ENCODE measurements around the gene CBX8. TPM values are rescaled to one million over a fixed set of nuclear protein-coding genes. Genes with fewer than 3 reads are reported as not detected.
A peak's percentile ranks its signal among the peaks of the same experiment; 100 is the strongest.

CBX8 gene
- total RNA-seq, 1 donor from 2014 or later: 2.7 TPM

GRCh38 chr17:79819534-79820276 is 22.8 kb upstream of the CBX8 start:
- no peak for DNase-seq

DNA sequence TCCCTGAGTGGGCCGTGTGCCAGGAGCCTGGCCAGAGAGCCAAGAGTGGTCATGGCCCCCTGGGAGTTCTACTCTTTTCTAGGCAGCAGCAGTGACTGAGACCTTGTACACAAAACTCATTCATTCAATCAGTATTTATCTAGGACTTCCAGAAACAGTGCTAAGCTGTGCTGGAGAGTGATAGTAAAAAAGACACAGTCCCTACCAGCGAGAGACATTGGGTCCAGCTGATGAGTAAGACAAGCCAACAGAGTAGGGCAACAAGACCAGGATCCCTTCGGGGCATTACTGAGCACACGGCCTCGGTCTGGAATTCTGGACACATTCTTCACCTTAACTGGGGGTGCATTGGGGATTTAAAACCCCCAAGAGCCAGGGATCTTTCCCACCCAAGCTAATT is 22.2 kb upstream of the CBX8 start:
- no peak for DNase-seq

GRCh38 chr17:79818026-79818758 is 21.3 kb upstream of the CBX8 start:
- no peak for DNase-seq

DNA sequence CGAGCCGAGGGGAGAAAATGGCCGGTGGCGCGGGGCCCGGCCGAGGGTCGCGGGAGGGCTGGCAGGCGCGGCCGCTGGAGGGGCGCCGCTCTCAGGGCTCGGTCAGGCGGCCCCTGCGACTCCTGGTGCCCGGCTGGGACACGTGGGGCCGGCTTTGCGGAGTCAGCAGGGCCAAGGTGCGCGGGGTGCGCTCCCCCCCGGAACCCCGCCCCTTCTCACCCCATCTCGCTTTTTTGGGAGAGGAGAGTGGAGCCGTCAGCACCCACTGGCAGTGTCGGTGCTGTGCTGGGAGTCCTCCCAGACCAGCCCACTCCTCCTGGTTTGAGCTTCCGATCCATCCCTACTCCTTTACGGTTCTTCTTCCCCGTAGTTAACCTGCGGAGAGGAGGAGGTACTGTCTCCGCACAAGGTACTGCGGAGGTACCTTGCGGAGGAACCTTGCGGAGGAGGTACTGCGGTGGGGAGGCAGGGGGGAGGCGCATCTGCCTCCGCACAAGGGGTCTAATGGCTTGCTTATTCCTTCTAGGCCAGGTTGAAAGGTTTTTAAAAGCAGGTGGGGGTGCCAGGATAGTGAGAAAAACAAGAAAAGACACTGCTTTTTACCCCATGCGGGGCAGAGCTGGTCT is 19.1 kb upstream of the CBX8 start:
- no peak for DNase-seq

DNA sequence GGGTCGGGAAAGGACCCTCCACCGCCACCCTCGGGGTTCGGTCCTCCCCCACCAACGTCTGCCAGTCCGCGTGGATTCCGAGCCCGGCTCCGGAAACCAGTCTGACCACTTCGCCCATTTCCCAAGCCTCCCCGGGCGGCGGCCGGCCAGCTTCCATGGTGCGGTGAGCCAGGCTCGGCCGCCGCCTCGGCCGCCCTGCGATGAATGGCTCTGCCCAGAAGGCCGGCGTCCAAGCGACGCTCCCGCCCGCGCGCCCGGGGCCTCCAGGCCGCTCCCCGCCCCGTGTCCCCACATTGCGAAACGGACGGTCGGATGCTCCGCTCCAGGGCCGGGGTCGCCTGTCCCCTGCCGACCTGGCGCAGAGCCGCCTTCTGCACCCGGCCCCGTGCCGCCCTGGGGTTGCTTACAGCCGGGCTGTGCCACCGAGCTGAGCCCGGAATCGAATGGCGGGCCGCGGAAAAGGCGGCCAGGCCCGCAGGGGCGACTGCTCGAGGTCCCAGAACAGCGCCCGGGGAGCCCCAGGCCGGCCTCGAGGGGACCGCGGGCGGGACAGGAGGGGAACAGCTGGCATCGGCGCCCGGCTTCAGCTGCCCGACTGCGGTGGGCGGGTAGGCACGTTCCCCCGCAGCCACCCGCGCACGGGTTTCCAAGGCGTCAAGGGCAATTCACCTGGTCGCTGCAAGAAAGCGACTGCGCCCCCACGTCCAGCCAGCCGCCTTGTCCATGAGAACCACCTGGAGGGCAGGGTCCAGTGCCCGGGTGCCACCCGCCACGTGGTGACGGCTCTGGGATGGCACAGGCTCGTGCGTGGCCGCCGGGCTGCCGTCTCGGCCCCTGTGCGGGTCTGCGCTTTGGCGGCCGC is 18.3 kb upstream of the CBX8 start:
- peak; percentile 29 for DNase-seq

GRCh38 chr17:79814127-79814973 is 17.5 kb upstream of the CBX8 start:
- DNase-seq: no peak

DNA sequence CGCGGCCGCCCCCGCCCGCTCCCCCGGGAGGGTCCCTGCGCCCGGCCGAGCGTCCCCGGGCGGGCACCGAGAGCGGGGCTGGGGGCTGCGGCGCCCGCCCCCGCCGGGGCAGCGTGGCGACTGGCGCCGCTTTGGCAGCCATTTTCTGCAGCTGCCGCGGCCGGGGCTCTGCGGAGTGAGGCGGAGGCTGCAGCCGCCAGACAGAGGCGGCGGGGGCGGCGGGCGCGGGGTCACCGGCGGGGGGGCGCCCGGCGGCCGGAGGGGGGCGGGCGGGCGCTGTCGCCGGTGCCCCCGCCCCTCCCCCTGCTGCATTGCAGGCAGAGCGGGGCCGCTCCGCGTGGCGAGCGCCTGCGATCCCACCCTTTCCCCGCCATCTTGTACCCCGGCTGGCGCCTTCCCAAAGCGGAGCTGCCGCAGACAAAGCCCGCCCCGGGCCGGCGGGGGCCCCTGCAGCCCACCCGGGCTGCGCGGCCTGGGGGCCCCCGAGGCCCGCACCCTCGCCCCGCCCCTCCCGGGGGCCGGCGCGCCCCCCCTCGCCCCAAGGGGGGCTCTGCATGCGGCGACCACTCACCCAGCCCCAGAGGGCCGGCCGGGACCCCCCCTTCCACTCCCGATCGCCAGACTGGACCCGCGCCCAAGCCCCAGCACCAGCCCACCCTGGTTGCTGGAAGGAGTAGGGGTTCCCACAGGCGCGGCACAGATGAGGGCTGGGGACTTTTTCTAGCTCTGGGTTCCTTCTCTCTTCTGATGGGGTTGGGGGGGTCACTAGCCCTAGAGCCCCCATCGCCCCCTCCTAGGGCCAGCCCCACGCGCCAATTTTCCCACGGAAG is 16.6 kb upstream of the CBX8 start:
- DNase-seq: no peak

GRCh38 chr17:79812353-79813258 is 15.7 kb upstream of the CBX8 start:
- DNase-seq: no peak

DNA sequence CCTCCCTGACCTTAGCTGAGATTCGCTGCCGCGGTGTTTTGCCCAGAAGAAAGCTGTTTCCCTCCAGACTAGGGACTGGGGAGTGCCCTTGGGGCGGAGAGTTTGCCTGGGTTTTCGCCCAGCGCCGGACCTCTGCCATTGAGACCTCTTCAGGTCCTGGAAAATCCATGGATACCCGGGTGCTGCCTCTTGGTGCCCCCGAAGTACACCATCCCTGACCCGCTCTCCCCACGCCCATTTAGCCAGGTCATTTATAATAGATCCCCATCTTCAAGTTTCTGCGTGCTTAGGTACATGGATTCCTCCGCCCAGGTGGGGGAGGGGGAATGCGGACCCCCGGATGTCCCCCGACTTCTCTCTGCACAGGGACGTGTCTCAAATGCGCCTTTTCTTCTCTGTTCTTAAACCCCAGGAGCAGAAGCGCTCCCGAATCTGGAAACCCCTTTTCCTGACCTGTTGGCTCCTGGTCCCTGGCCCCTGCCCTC is 15.0 kb upstream of the CBX8 start:
- DNase-seq: no peak

DNA sequence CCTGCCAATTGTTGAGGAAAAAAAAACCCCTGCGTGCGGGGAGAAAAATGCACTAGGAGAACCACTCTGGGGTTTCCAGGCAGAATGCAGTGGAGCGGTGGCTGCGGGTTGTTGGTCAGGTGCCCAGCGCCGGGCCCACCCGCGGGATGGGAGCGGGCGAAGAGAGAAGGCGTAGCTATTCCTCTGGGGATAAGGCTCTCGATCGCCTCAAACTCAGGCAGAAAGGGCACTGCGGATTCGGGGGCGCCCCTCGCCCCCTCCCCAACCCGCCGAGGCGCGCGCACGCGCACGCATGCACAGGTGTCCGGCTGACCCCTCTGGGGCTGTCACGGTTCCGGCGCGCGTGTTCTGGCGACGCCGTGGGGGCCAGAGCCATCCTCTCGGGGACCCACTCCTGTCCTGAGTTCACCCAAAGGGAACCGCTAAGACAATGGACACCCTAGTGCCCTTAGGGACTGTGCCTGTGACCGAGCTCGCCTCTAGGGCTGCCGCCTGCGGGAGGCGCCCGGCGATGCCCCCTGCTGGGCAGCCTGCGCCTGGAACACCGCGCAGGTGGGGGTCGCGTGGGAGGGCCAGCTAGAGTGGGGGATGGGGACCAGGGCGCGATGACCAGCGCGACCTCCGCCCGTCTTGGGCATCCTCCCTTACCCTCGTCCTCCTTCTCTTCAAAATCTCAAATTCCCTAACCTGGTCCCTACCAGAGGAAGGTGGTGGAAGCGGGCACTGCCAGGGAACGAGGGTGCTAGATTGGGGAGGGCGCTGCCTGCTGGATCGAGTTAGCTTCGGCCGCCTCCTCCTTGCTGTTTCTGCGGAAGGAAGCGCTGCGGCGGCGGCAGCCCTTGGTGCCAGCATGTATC is 14.4 kb upstream of the CBX8 start:
- peak; percentile 65 for DNase-seq

DNA sequence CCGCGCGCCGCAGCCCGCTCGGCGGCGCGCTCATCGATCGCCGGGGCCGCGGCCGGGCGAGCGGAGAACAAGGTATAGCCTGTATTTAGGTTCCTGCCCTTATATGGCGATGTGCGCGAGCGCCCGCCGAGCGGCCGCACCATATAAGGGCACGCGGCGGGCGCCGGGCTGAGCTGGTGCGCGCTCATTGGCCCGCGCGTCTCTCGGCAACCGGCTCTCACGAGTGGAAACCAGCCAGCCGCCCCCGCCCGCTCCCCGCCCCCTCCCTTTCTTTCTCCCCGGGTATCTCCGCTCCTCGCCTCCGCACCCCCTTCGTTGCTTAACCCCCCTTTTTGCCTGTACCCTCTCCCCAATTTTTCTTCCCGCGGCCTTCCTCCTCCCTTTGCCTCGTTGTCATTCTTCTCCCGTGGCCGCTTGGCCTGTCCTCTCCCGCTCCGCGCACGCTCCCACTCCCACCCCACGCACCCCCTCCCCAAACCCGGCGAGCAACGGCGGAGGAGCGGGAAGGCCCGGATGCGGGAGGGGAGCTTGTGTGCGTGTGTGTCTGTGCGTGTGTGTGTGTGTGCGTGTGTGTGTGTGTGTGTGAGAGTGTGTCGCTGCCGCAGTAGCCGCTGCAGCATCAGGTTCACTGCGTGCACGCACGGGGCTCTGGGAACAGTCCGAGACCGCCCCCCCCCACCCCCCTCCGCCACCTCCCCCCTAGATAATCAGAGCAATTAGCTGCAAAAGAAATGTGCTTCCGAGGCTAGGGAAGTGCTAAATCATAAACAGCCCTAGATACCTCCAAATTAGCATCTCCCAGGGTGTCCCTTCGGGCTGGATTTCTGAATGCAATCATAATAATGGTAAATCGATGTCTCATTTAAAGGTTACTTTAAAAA is 13.5 kb upstream of the CBX8 start:
- peak; percentile 86 for DNase-seq

DNA sequence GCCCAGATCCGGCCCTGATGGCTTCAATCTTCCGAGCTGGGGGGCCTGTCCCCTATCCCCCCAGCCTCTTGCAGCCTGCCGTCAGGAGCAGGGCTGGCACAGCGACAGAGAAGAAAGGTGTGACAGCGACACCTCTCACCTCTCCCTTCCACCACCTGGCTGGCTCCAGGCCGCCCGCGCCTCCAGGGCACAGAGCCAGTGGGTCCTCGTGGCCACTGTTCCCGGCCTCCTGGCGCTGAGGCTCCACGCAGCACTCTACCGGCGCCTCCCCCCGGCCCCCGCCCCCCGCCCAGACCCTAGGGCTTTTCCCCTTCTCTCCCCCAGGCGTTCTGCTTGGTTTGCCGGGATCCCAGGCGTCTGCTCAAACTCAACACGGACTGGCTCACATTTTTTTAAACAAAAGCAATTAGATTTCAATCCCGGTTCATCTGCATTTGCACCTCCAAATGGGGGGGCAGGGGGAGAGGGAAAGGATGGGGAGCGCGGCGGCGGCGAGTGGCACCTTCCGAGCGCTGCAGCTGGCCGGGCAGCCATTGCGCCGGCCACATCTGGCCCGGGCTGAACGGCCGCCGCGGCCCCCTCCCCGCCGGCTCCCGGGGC is 12.8 kb upstream of the CBX8 start:
- DNase-seq: no peak

GRCh38 chr17:79808763-79809529 is 12.1 kb upstream of the CBX8 start:
- peak; percentile 58 for DNase-seq

GRCh38 chr17:79806863-79807720 is 10.2 kb upstream of the CBX8 start:
- no peak for DNase-seq

GRCh38 chr17:79806446-79806760 is 9.5 kb upstream of the CBX8 start:
- DNase-seq: no peak
